GM12878 (cell line): ENCODE results near the gene EDA2R.

Source experiments
- BRCA1 ChIP-seq: IDR thresholded peaks from 2 replicates; pipeline ENCODE4 v1.6.1; 2011; ENCODE audit warnings: low read depth, low read length, improper control_type of control experiment
- CBX3 ChIP-seq: fragments of 200-600 bp; sonication (generic); IDR thresholded peaks from 2 replicates; pipeline ENCODE4 v1.6.1; 2016; ENCODE audit warnings: low read depth, borderline replicate concordance
- CHD4 ChIP-seq: fragments of 200-600 bp; sonication (generic); IDR thresholded peaks from 2 replicates; pipeline ENCODE4 v1.6.1; 2016; ENCODE audit warnings: mild to moderate bottlenecking
- CTCF ChIP-seq, 3 experiments: IDR thresholded peaks in 2 of 3; conservative IDR thresholded peaks in 1 of 3; 2 replicates each; pipeline ENCODE4 v1.5.1; 2011; ENCODE audit warnings: low read depth in 3 of 3, low read length in 3 of 3, mild to moderate bottlenecking in 3 of 3, control low read depth in 2 of 3, moderate library complexity in 2 of 3, inconsistent platforms in 1 of 3, mixed read lengths in 1 of 3; ENCODE audit not compliant: control insufficient read depth in 2 of 3, insufficient read depth in 1 of 3; ENCODE audit errors: extremely low read depth in 1 of 3
- EZH2 ChIP-seq: IDR thresholded peaks from 2 replicates; pipeline ENCODE4 v1.6.1; 2012; ENCODE audit warnings: low read depth, mild to moderate bottlenecking, control low read depth, inconsistent platforms, low read length, borderline replicate concordance; ENCODE audit not compliant: control insufficient read depth
- PAX5 ChIP-seq: IDR thresholded peaks from 2 replicates; pipeline ENCODE4 v1.6.1; 2011; ENCODE audit warnings: low read depth, low read length, borderline replicate concordance
- POLR2A ChIP-seq: IDR thresholded peaks from 2 replicates; pipeline ENCODE4 v1.6.1; 2011; ENCODE audit warnings: low read depth, mild to moderate bottlenecking, low read length
- RAD21 ChIP-seq: IDR thresholded peaks from 2 replicates; pipeline ENCODE4 v1.6.1; 2011; ENCODE audit warnings: mild to moderate bottlenecking, low read depth, low read length, moderate library complexity; ENCODE audit not compliant: insufficient read depth
- TAF1 ChIP-seq: IDR thresholded peaks from 2 replicates; pipeline ENCODE4 v1.6.1; 2011; ENCODE audit warnings: mild to moderate bottlenecking, low read depth, low read length, borderline replicate concordance
- USF1 ChIP-seq: IDR thresholded peaks from 2 replicates; pipeline ENCODE4 v1.6.1; 2011; ENCODE audit warnings: borderline replicate concordance, low read depth, mild to moderate bottlenecking, moderate library complexity, mixed read lengths, low read length; ENCODE audit not compliant: insufficient read depth; ENCODE audit errors: extremely low read length
- ZBED1 ChIP-seq: IDR thresholded peaks from 2 replicates; pipeline ENCODE4 v1.6.1; 2016; ENCODE audit warnings: borderline replicate concordance
- TF ChIP-seq, protein P1 (sequence below): IDR thresholded peaks from 2 replicates; pipeline ENCODE4 v1.6.1; 2011; ENCODE audit warnings: mild to moderate bottlenecking, low read depth, low read length, moderate library complexity; ENCODE audit not compliant: insufficient replicate concordance

DNA sequence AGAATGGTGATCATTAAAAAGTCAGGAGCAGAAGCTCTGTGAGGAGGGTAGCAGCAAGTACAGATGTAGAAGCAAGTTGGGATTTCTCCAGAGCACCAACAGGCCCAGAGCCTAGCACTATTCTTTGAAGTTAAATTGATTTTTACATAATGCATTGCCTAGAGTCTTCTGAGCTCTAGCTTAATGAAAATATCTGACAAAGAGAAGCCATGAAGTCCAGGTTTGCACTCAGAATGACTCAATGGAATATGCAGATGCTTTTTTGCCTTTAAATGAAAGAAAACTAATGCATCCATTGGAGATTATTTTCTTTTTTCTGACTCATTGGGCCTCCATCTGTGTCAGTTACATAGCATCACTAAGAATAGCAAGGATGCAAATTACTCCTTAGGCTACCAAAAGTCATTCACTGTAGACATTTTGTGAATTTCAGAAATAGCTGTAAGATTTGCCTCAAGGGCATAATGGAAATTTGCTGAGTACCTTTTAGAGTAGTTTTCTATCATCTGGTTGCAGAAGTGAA is 91.0 kb downstream of the EDA2R start:
- TF ChIP-seq CTCF (IDR thresholded peaks at IDR 0.05 in 2 of 3, conservative IDR thresholded peaks at IDR 0.05 in 1 of 3; ENCODE audit: control insufficient read depth in 2 of 3, extremely low read depth in 1 of 3, insufficient read depth in 1 of 3, low read depth in 3 of 3, low read length in 3 of 3) (no peak), CBX3 (no peak), USF1 (no peak), CHD4 (no peak), PAX5 (no peak), POLR2A (no peak), ZBED1 (no peak), BRCA1 (no peak), TAF1 (no peak), RAD21 (no peak), EZH2 (no peak)
- TF ChIP-seq, protein P1, sequence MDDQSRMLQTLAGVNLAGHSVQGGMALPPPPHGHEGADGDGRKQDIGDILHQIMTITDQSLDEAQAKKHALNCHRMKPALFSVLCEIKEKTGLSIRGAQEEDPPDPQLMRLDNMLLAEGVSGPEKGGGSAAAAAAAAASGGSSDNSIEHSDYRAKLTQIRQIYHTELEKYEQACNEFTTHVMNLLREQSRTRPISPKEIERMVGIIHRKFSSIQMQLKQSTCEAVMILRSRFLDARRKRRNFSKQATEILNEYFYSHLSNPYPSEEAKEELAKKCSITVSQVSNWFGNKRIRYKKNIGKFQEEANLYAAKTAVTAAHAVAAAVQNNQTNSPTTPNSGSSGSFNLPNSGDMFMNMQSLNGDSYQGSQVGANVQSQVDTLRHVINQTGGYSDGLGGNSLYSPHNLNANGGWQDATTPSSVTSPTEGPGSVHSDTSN, result no peak
